OCI-LY7 (cell line): ENCODE results near the gene MIEF2.

ENCODE experiments used
- CTCF ChIP-seq: fragments of 200-600 bp; sonication (generic); conservative IDR thresholded peaks from 2 replicates; pipeline ENCODE4 v1.5.1; 2014; ENCODE audit warnings: mild to moderate bottlenecking, antibody characterized with exemption, low read length, moderate library complexity, mixed read lengths
- EZH2phosphoT487 ChIP-seq: fragments of 200-600 bp; sonication (generic); IDR thresholded peaks from 2 replicates; pipeline ENCODE4 v1.6.1; 2018; ENCODE audit warnings: low read depth, borderline replicate concordance, mild to moderate bottlenecking, mixed run types, antibody characterized with exemption, low read length, moderate library complexity, mixed read lengths

- no peak for TF ChIP-seq CTCF
- no peak for TF ChIP-seq EZH2phosphoT487
These were observed 686 bp upstream of the MIEF2 start for GRCh38 chr17:18259621-18260331.
